Karpas-422 (cell line): Measurements from ENCODE around the gene ZC3H15. TPM values are rescaled to one million over a fixed set of nuclear protein-coding genes. Genes with fewer than 3 reads are reported as not detected.
"Not testable (repeated sequence)": the region's sequence is repeated elsewhere in the genome, so short reads cannot be mapped to it uniquely, and the experiment has no call there.

Experiments
- DNase-seq: peaks from one replicate; pipeline ENCODE4 v3.0.0-alpha.2; 2015
- H2AFZ ChIP-seq: fragments of 200-600 bp; sonication (generic); 2 replicates; pipeline ENCODE4 v1.6.1; 2014; ENCODE audit warnings: antibody characterized with exemption, low read length, mixed read lengths
- H3K27ac ChIP-seq: fragments of 200-600 bp; sonication (generic); 2 replicates; pipeline ENCODE4 v1.5.1; 2014; ENCODE audit warnings: mild to moderate bottlenecking, low read length, moderate library complexity
- H3K27me3 ChIP-seq: fragments of 200-600 bp; sonication (generic); 2 replicates; pipeline ENCODE4 v1.6.1; 2014; ENCODE audit warnings: low read length, mixed read lengths
- H3K36me3 ChIP-seq: fragments of 200-600 bp; sonication (generic); 2 replicates; pipeline ENCODE4 v1.6.1; 2014; ENCODE audit warnings: low read length, mixed read lengths; ENCODE audit not compliant: insufficient read depth
- H3K4me1 ChIP-seq: fragments of 200-600 bp; sonication (generic); 2 replicates; pipeline ENCODE4 v1.6.1; 2014; ENCODE audit warnings: mild to moderate bottlenecking, low read length, mixed read lengths
- H3K4me2 ChIP-seq: fragments of 200-600 bp; sonication (generic); 2 replicates; pipeline ENCODE4 v1.6.1; 2014; ENCODE audit warnings: low read length, low read depth, mild to moderate bottlenecking; ENCODE audit not compliant: poor library complexity, severe bottlenecking
- H3K4me3 ChIP-seq: fragments of 200-600 bp; sonication (generic); 2 replicates; pipeline ENCODE4 v1.5.1; 2014; ENCODE audit warnings: mild to moderate bottlenecking, antibody characterized with exemption, low read length, mixed read lengths
- H3K79me2 ChIP-seq: fragments of 200-600 bp; sonication (generic); 2 replicates; pipeline ENCODE4 v1.6.1; 2014; ENCODE audit warnings: mild to moderate bottlenecking, low read length, mixed read lengths
- H3K9ac ChIP-seq: fragments of 200-600 bp; sonication (generic); 2 replicates; pipeline ENCODE4 v1.6.0; 2014; ENCODE audit warnings: low read length
- H3K9me2 ChIP-seq: fragments of 200-600 bp; sonication (generic), shearing (Covaris generic); replicated peaks from 2 replicates; pipeline ENCODE4 v1.6.0; 2014; ENCODE audit warnings: mild to moderate bottlenecking, low read length, moderate library complexity; ENCODE audit not compliant: insufficient read depth
- H3K9me3 ChIP-seq: fragments of 300-700, 200-600 bp; sonication (generic); 2 replicates; pipeline ENCODE4 v1.6.1; 2014; ENCODE audit warnings: low read length, mixed read lengths
- H4K20me1 ChIP-seq: fragments of 200-600 bp; sonication (generic); 2 replicates; pipeline ENCODE4 v1.6.1; 2014; ENCODE audit warnings: mild to moderate bottlenecking, antibody characterized with exemption, low read length, low read depth; ENCODE audit not compliant: insufficient read depth
- total RNA-seq: library from RNA; depleted of rRNA; stranded (reverse); fragments of >200 nt; shearing (Covaris generic); gene quantifications from 2 replicates; pipeline ENCODE4 v1.2.3, GENCODE V29; 2014; ENCODE audit warnings: low replicate concordance

ZC3H15 gene
- total RNA-seq, 1 experiment from 2014 or later, result 66.5 TPM

DNA sequence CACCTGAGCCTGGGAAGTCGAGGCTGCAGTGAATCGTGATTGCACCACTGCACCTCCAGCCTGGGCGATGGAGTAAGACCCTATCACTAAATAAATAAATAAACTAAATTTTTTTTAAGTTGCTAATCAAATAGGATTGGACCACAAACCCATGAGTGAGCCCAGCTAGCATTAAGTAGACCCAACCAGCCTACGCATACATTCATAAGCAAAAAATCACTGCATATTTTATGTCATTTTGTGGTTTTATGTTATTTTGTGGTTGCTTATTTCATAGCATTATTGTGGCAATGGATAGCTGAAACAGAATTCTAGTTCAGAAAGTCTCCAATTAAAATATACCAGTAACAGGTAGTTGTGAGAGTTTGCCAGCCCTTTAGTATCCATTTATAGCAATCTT is 29.1 kb upstream of the ZC3H15 start:
- Histone ChIP-seq H3K36me3 (no peaks in the 10 kb centered on the region), H3K4me1 (no peaks in the 10 kb centered on the region), H3K9me3 (no peaks in the 10 kb centered on the region), H4K20me1 (no peaks in the 10 kb centered on the region; the same call in 1 of the 2 replicates), H3K27me3 (no peaks in the 10 kb centered on the region), H3K4me2 (no peak overlapping the region), H3K9ac (no peak overlapping the region), H3K79me2 (no peaks in the 10 kb centered on the region), H3K4me3 (no peak overlapping the region), H3K9me2 (no peaks in the 10 kb centered on the region), H2AFZ (no peak overlapping the region), H3K27ac (no peak overlapping the region)
- DNase-seq, result no peak

DNA sequence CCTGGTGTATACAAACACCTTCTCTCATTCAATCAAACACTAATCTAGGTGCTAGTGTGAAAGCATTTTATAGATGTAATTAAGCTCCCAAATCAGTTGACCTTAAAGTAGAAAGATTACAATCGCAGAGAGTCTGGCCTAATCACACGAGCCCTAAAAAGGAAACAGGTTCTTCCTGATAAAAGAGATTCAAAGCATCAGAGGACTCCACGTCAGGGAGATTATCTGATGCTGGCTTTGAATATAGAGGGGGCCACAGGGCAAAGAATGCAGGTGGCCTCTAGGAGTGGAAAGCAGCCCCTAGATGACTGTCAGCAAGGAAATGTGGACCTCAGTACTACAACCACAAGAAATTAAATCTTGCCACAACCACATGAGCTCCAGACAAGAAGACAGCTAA is 28.2 kb upstream of the ZC3H15 start:
- H3K4me3 ChIP-seq, result no peak overlapping the region
- H3K9me3 ChIP-seq, result no peaks in the 10 kb centered on the region
- DNase-seq, result no peak
- no peak overlapping the region for H3K27ac ChIP-seq
- no peak overlapping the region for H2AFZ ChIP-seq
- no peaks in the 10 kb centered on the region for H3K27me3 ChIP-seq
- no peaks in the 10 kb centered on the region for H3K4me1 ChIP-seq
- H3K36me3 ChIP-seq, result no peaks in the 10 kb centered on the region
- no peak overlapping the region for H3K4me2 ChIP-seq
- no peaks in the 10 kb centered on the region for H3K79me2 ChIP-seq
- no peaks in the 10 kb centered on the region for H3K9me2 ChIP-seq
- no peaks in the 10 kb centered on the region; the same call in 1 of the 2 replicates for H4K20me1 ChIP-seq
- H3K9ac ChIP-seq, result no peak overlapping the region

DNA sequence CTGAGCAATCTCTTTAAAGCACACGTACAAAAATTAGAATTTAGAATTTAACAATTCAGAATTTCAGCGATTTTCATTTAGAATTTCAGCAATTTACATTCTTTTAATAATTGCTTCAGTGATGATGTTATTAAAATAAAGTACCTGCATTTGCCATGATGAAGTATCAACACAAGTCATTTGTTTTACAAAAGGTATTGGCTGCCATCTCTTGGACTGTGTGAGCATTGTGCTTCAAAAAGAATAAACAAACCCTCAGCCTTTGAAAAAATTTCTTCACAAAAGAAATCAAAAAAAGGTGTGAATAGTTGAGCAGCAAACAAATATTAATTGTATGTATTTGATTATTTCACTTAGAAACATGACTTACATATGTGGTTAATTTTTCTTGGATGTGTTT is 27.1 kb upstream of the ZC3H15 start:
- DNase-seq, result no peak
- Histone ChIP-seq H3K4me3 (no peak overlapping the region), H4K20me1 (no peaks in the 10 kb centered on the region; the same call in 1 of the 2 replicates), H3K9me2 (no peaks in the 10 kb centered on the region), H3K27me3 (no peaks in the 10 kb centered on the region), H3K4me1 (no peaks in the 10 kb centered on the region), H2AFZ (no peak overlapping the region), H3K79me2 (no peaks in the 10 kb centered on the region), H3K27ac (no peak overlapping the region), H3K9me3 (no peaks in the 10 kb centered on the region), H3K36me3 (no peaks in the 10 kb centered on the region), H3K9ac (no peak overlapping the region), H3K4me2 (no peak overlapping the region)

DNA sequence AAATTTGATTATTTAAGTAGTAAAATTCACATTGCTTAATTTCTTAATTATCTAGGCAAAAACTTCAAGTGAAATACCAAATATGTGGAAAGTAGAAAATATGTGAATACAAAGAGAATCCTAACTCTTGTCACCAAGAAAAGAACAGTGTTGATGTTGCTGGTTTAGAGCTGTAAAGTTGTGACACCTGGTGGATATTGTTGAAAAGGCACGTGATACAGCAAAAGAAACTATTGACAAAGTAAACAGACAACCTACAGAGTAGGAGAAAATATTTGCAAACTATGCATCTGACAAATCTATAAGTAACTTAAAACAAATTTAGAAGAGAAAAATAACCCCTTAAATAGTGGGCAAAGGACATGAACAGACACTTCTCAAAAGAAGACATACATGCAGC is 25.6 kb upstream of the ZC3H15 start:
- H4K20me1 ChIP-seq, result no peaks in the 10 kb centered on the region; the same call in 1 of the 2 replicates
- no peaks in the 10 kb centered on the region for H3K79me2 ChIP-seq
- H3K27me3 ChIP-seq, result no peaks in the 10 kb centered on the region
- no peak overlapping the region for H2AFZ ChIP-seq
- H3K9me2 ChIP-seq, result no peaks in the 10 kb centered on the region
- H3K9me3 ChIP-seq, result no peaks in the 10 kb centered on the region
- DNase-seq, result no peak
- H3K4me2 ChIP-seq, result no peak overlapping the region
- H3K9ac ChIP-seq, result no peak overlapping the region
- H3K4me1 ChIP-seq, result no peaks in the 10 kb centered on the region
- H3K36me3 ChIP-seq, result no peaks in the 10 kb centered on the region
- H3K4me3 ChIP-seq, result no peak overlapping the region
- H3K27ac ChIP-seq, result no peak overlapping the region

DNA sequence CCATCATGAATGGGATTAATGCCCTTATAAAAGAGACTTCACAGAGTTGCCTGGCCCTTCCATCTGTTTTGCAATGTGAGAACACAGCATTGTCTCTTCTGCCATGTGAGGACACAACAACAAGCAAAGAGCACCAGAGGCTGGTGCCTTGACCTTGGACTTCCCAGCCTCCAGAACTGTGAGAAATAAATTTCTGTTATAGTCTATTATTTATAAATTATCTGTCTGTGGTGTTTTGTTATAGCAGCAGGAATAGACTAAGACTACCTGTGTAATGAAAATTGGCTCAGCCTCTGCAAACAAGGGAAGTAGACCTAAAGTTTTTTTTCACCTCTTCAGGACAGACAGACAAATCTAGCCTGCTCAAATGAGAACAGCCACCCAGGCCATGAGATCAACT is 19.3 kb upstream of the ZC3H15 start:
- Histone ChIP-seq H3K36me3 (no peaks in the 10 kb centered on the region), H3K9me3 (no peaks in the 10 kb centered on the region)

DNA sequence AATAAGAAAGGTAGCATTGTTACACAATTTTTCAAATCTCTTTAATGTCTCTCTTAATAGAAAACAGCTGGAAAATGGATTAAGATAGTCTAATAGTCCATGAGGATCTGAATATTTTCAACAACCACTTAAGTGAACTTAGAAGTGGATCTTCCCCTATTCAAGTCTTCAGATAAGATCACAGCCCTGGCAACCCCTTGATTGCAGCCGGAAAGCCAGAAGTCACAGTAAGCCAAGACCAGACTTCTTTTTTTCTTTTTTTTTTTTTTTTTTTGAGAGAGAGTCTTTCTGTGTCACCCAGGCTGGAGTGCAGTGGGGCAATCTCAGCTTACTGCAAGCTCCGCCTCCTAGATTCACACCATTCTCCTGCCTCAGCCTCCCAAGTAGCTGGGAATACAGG is 18.6 kb upstream of the ZC3H15 start:
- no peaks in the 10 kb centered on the region for H3K4me1 ChIP-seq
- no peak overlapping the region for H3K4me2 ChIP-seq
- no peak overlapping the region for H3K27ac ChIP-seq
- H3K36me3 ChIP-seq, result no peaks in the 10 kb centered on the region
- no peaks in the 10 kb centered on the region for H3K79me2 ChIP-seq
- no peak overlapping the region for H3K9ac ChIP-seq
- H3K9me2 ChIP-seq, result no peaks in the 10 kb centered on the region
- no peaks in the 10 kb centered on the region; the same call in 1 of the 2 replicates for H4K20me1 ChIP-seq
- H2AFZ ChIP-seq, result no peak overlapping the region
- no peak for DNase-seq
- no peak overlapping the region for H3K4me3 ChIP-seq
- no peaks in the 10 kb centered on the region for H3K27me3 ChIP-seq
- H3K9me3 ChIP-seq, result no peaks in the 10 kb centered on the region

More for the DNA sequence above, 19.3 kb upstream of the ZC3H15 start:
- Histone ChIP-seq H3K9me2 (no peaks in the 10 kb centered on the region), H3K9ac (no peak overlapping the region), H2AFZ (no peak overlapping the region), H3K4me1 (no peaks in the 10 kb centered on the region), H3K79me2 (no peaks in the 10 kb centered on the region), H3K4me2 (no peak overlapping the region), H4K20me1 (no peaks in the 10 kb centered on the region; the same call in 1 of the 2 replicates), H3K4me3 (no peak overlapping the region), H3K27ac (no peak overlapping the region), H3K27me3 (no peaks in the 10 kb centered on the region)
- DNase-seq, result no peak

DNA sequence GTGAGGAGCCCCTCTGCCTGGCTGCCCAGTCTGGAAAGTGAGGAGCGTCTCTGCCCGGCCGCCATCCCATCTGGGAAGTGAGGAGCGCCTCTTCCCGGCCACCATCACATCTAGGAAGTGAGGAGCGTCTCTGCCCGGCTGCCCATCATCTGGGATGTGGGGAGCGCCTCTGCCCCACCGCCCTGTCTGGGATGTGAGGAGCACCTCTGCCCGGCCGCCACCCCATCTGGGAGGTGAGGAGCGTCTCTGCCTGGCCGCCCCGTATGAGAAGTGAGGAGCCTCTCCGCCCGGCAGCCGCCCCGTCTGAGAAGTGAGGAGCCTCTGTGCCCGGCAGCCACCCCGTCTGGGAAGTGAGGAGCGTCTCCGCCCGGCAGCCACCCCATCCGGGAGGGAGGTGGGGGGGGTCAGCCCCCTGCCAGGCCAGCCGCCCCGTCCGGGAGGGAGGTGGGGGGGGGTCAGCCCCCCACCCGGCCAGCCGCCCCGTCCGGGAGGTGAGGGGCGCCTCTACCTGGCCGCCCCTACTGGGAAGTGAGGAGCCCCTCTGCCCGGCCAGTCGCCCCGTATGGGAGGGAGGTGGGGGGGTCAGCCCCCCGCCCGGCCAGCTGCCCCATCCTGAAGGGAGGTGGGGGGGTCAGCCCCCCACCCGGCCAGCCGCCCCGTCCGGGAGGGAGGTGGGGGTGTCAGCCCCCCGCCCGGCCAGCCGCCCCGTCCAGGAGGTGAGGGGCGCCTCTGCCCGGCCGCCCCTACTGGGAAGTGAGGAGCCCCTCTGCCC is 13.2 kb upstream of the ZC3H15 start:
- H3K4me2 ChIP-seq, H3K4me1 ChIP-seq, H3K9ac ChIP-seq, H3K9me3 ChIP-seq, H3K9me2 ChIP-seq, H3K27ac ChIP-seq, H3K27me3 ChIP-seq, H2AFZ ChIP-seq, H3K79me2 ChIP-seq, DNase-seq, H4K20me1 ChIP-seq, H3K4me3 ChIP-seq, H3K36me3 ChIP-seq: not testable (repeated sequence)

DNA sequence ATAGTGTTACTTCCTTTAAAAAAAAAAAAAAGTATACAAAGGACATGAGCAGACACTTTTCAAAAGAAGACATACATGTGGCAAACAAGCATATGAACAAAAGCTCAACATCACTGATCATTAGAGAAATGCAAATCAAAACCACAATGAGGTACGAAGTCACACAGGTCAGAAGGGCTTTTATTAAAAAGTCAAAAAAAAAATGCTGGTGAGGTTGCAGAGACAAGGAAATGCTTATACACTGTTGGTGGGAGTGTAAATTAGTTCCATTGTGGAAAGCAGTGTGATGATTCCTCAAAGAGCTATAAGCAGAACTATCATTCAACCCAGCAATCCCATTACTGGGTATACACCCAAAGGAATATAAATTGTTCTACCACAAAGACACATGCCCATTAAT is 11.8 kb upstream of the ZC3H15 start:
- H3K27ac ChIP-seq, H4K20me1 ChIP-seq, H2AFZ ChIP-seq, DNase-seq, H3K9ac ChIP-seq, H3K27me3 ChIP-seq, H3K79me2 ChIP-seq, H3K4me3 ChIP-seq, H3K9me3 ChIP-seq, H3K4me2 ChIP-seq, H3K4me1 ChIP-seq, H3K9me2 ChIP-seq, H3K36me3 ChIP-seq: not testable (repeated sequence)
